K562 (cell line): ENCODE results near the gene GIPC3. TPM values are rescaled to one million over a fixed set of nuclear protein-coding genes. Genes with fewer than 3 reads are reported as not detected.

Source experiments
- ATAC-seq: fragments of 200-7000 bp; cut with Tn5 transposase; 3 replicates; pipeline ENCODE4 v1.9.1; 2020; ENCODE audit warnings: moderate library complexity
- BruUV-seq: library from RNA; stranded (reverse); fragments of 400-500 nt; replicated peaks from 2 replicates; lab custom pipeline; 2021; lab: Mats Ljungman, UMichigan
- CTCF ChIA-PET: fragments of 300-600 bp; formaldehyde crosslinking; extraction: SDS; loops from one replicate; lab custom pipeline; 2021; ENCODE audit warnings: low intra/inter-chr PET ratio; lab: Yijun Ruan, JAX
- POLR2A ChIA-PET: fragments of 300-600, 350-650 bp; sonication (Branson Sonifier 250); formaldehyde crosslinking; extraction: SDS; loops from one replicate; lab custom pipeline; 2021; ENCODE audit warnings: antibody characterized with exemption, inconsistent platforms; lab: Yijun Ruan, JAX
- DNase-seq, 4 experiments: peaks; one replicate each; pipeline versions ENCODE4 v3.0.0 to v3.0.0-alpha.2; 2011 to 2018; ENCODE audit warnings: low spot score in 3 of 4, mixed read lengths in 3 of 4; ENCODE audit errors: extremely low read depth in 1 of 4
- FAIRE-seq: peaks from 2 replicates; lab custom pipeline; 2011; peaks lifted over from hg19 to GRCh38; lab: Jason Lieb, UNC
- H2AFZ ChIP-seq: 2 replicates; pipeline ENCODE4 v1.6.0; 2011; ENCODE audit warnings: low read depth, low read length, control low read depth, inconsistent platforms
- H3K27ac ChIP-seq: fragments of 200-600 bp; 3 replicates; pipeline ENCODE4 v1.8.0; 2011; ENCODE audit warnings: low read depth, mild to moderate bottlenecking, control low read depth, inconsistent platforms, low read length, moderate library complexity, mixed read lengths; ENCODE audit errors: extremely low read depth
- H3K27me3 ChIP-seq, 2 experiments: fragments of 300-600 bp in 1 of 2; 2 replicates in 1 of 2; 3 replicates in 1 of 2; pipeline versions ENCODE4 v1.6.0 to v1.8.0; 2011; ENCODE audit warnings: inconsistent platforms in 2 of 2, low read length in 2 of 2, mild to moderate bottlenecking in 1 of 2, mixed read lengths in 1 of 2, moderate library complexity in 1 of 2; ENCODE audit not compliant: control insufficient read depth in 2 of 2, insufficient read depth in 2 of 2
- H3K36me3 ChIP-seq: fragments of 300-600 bp; 3 replicates; pipeline ENCODE4 v1.8.0; 2011; ENCODE audit warnings: mild to moderate bottlenecking, low read length, inconsistent platforms; ENCODE audit not compliant: control insufficient read depth, insufficient read depth
- H3K4me1 ChIP-seq, 2 experiments: fragments of 200-600 bp in 1 of 2; replicated peaks in 1 of 2; 2 replicates in 1 of 2; 3 replicates in 1 of 2; pipeline versions ENCODE4 v1.5.1 to v1.8.0; 2011; ENCODE audit warnings: inconsistent platforms in 2 of 2, low read length in 2 of 2, mild to moderate bottlenecking in 1 of 2, mixed read lengths in 1 of 2, moderate library complexity in 1 of 2; ENCODE audit not compliant: control insufficient read depth in 2 of 2, insufficient read depth in 2 of 2
- H3K4me2 ChIP-seq: 2 replicates; pipeline ENCODE4 v1.6.1; 2011; ENCODE audit warnings: low read length, control low read depth, inconsistent platforms, mixed read lengths; ENCODE audit not compliant: insufficient read depth
- H3K4me3 ChIP-seq: fragments of 200-600 bp; sonication (generic), shearing (Covaris generic); 2 replicates; pipeline ENCODE4 v1.5.1; 2016; ENCODE audit warnings: control low read depth, inconsistent platforms
- H3K79me2 ChIP-seq: fragments of 200-600 bp; 3 replicates; pipeline ENCODE4 v1.8.0; 2011; ENCODE audit warnings: low read length, inconsistent platforms; ENCODE audit not compliant: control insufficient read depth, insufficient read depth
- H3K9ac ChIP-seq, 2 experiments: 2 replicates each; pipeline versions ENCODE4 v1.6.0 to v1.6.1; 2011; ENCODE audit warnings: low read depth in 2 of 2, low read length in 2 of 2, control low read depth in 1 of 2, inconsistent platforms in 1 of 2, mild to moderate bottlenecking in 1 of 2, mixed read lengths in 1 of 2; ENCODE audit not compliant: insufficient read depth in 1 of 2
- H3K9me1 ChIP-seq: one replicate; pipeline ENCODE4 v1.6.0; 2011; ENCODE audit warnings: inconsistent platforms, mild to moderate bottlenecking, low read length, moderate library complexity; ENCODE audit not compliant: control insufficient read depth, insufficient read depth
- H3K9me3 ChIP-seq: replicated peaks from 2 replicates; pipeline ENCODE4 v1.5.1; 2011; ENCODE audit warnings: low read depth, low read length, inconsistent platforms; ENCODE audit not compliant: control insufficient read depth, insufficient read depth
- H4K20me1 ChIP-seq: replicated peaks from 2 replicates; pipeline ENCODE4 v1.6.1; 2011; ENCODE audit warnings: low read length, inconsistent platforms, mixed read lengths; ENCODE audit not compliant: control insufficient read depth, insufficient read depth
- ARID2 ChIP-seq: fragments of 450-650 bp; IDR thresholded peaks from 2 replicates; pipeline ENCODE4 v1.6.1; 2017; ENCODE audit warnings: antibody characterized with exemption, mild to moderate bottlenecking
- CREB1 ChIP-seq, 2 experiments: sonication (generic) in 1 of 2; formaldehyde crosslinking in 1 of 2; IDR thresholded peaks; 2 replicates each; pipeline versions ENCODE4 v1.6.1 to v1.8.0; 2012 to 2022; ENCODE audit warnings: inconsistent platforms in 1 of 2, mild to moderate bottlenecking in 1 of 2, missing genetic modification reagents in 1 of 2, moderate library complexity in 1 of 2
- FOXO4 ChIP-seq: fragments of 450-650 bp; formaldehyde crosslinking; IDR thresholded peaks from 2 replicates; pipeline ENCODE4 v1.4.0; 2020; ENCODE audit warnings: mild to moderate bottlenecking, moderate library complexity
- HIVEP1 ChIP-seq: fragments of 250-450 bp; sonication (Bioruptor Pico); IDR thresholded peaks from 2 replicates; pipeline ENCODE4 v1.4.0; 2020; ENCODE audit warnings: mild to moderate bottlenecking
- JUNB ChIP-seq: fragments of 450-650 bp; formaldehyde crosslinking; conservative IDR thresholded peaks from 2 replicates; pipeline ENCODE4 v1.4.0; 2020; ENCODE audit warnings: mild to moderate bottlenecking
- MECOM ChIP-seq: fragments of 250-450 bp; sonication (Bioruptor Pico); IDR thresholded peaks from 2 replicates; pipeline ENCODE4 v1.8.0; 2022; ENCODE audit warnings: inconsistent platforms
- NCOA6 ChIP-seq: fragments of 450-650 bp; IDR thresholded peaks from 2 replicates; pipeline ENCODE4 v1.6.1; 2017; ENCODE audit warnings: mild to moderate bottlenecking
- NEUROD1 ChIP-seq: fragments of 150-350 bp; IDR thresholded peaks from 2 replicates; pipeline ENCODE4 v1.6.1; 2014; ENCODE audit warnings: borderline replicate concordance, low read length, low read depth; ENCODE audit not compliant: partially characterized antibody
- RBM22 ChIP-seq: fragments of 200-400 bp; formaldehyde crosslinking; IDR thresholded peaks from 2 replicates; pipeline ENCODE4 v1.6.1; 2018; ENCODE audit warnings: low read length, low read depth; ENCODE audit not compliant: poor library complexity, severe bottlenecking
- STAT6 ChIP-seq: sonication (generic); formaldehyde crosslinking; IDR thresholded peaks from 2 replicates; pipeline ENCODE4 v1.8.1; 2023; ENCODE audit warnings: mild to moderate bottlenecking, missing genetic modification reagents
- TAF15 ChIP-seq: fragments of 200-400 bp; formaldehyde crosslinking; IDR thresholded peaks from 2 replicates; pipeline ENCODE4 v1.6.1; 2017; ENCODE audit warnings: mild to moderate bottlenecking, low read depth, low read length, moderate library complexity
- TAF9B ChIP-seq: fragments of 450-650 bp; IDR thresholded peaks from 2 replicates; pipeline ENCODE4 v1.6.1; 2018; ENCODE audit warnings: mild to moderate bottlenecking; ENCODE audit not compliant: partially characterized antibody
- TBP ChIP-seq: optimal IDR thresholded peaks from 2 replicates; pipeline ENCODE3; 2011; ENCODE audit warnings: low read depth, low read length, improper control_type of control experiment
- ZBTB1 ChIP-seq: sonication (generic); formaldehyde crosslinking; IDR thresholded peaks from 2 replicates; pipeline ENCODE4 v1.8.1; 2023; ENCODE audit warnings: missing genetic modification reagents, low read depth, mild to moderate bottlenecking, borderline replicate concordance
- ZBTB7A ChIP-seq: IDR thresholded peaks from 2 replicates; pipeline ENCODE4 v1.6.1; 2011; ENCODE audit warnings: low read depth, mild to moderate bottlenecking, low read length, moderate library complexity, borderline replicate concordance; ENCODE audit not compliant: control insufficient read depth
- ZC3H4 ChIP-seq: sonication (generic); formaldehyde crosslinking; IDR thresholded peaks from 2 replicates; pipeline ENCODE4 v1.9.0; 2021; ENCODE audit warnings: missing genetic modification reagents, borderline replicate concordance
- ZC3H8 ChIP-seq: fragments of 450-650 bp; IDR thresholded peaks from 2 replicates; pipeline ENCODE4 v1.6.1; 2017
- ZNF143 ChIP-seq: sonication (generic); formaldehyde crosslinking; IDR thresholded peaks from 2 replicates; pipeline ENCODE4 v1.9.0; 2022; ENCODE audit warnings: mild to moderate bottlenecking, missing genetic modification reagents
- ZNF3 ChIP-seq: fragments of 250-450 bp; sonication (Bioruptor Pico); IDR thresholded peaks from 2 replicates; pipeline ENCODE4 v1.5.0; 2021; ENCODE audit warnings: mild to moderate bottlenecking, moderate library complexity
- WGBS: fragments of 100-300 bp; shearing (Covaris generic); methylation state at CpG from one replicate; pipeline ENCODE4 v1.1.6; 2016; ENCODE audit warnings: low coverage, mixed read lengths; ENCODE audit not compliant: insufficient coverage; ENCODE audit errors: missing lambda C conversion rate; 5-methylcytosine and 5-hydroxymethylcytosine counted together
- in situ Hi-C: fragments of 300-500 bp; cut with MboI; formaldehyde crosslinking; loops from 4 replicates; pipeline ENCODE4 v1.15.0; 2018; ENCODE audit warnings: inconsistent platforms, mixed read lengths
- intact Hi-C: fragments of 100-400 bp; cut with micrococcal nuclease; formaldehyde crosslinking; loops from 2 replicates; pipeline ENCODE4 v1.14.2; 2022
- polyA plus RNA-seq, 8 experiments: library from polyadenylated mRNA; depleted of rRNA in 4 of 8; stranded (reverse) in 5 of 8; unstranded in 3 of 8; fragments of >200 nt; fragmentation: Nextera tagmentation in 2 of 8; fragmentation: Illumina TruSeq in 1 of 8; extraction: Ambion mirVana in 2 of 8; extraction: Trizol in 1 of 8; gene quantifications; 2 replicates each; pipeline versions ENCODE4 v1.2.1 to v1.2.3, GENCODE V29; 2011 to 2014; ENCODE audit warnings: inconsistent platforms in 1 of 8, missing spikeins in 1 of 8
- total RNA-seq, 7 experiments: library from RNA; depleted of rRNA in 6 of 7; stranded (reverse); fragments of >200 nt in 6 of 7; fragmentation: Illumina TruSeq in 2 of 7; extraction: Trizol in 2 of 7; gene quantifications; 2 replicates each; pipeline versions ENCODE4 v1.2.1 to v1.2.3, GENCODE V29; 2011 to 2021; ENCODE audit warnings: low replicate concordance in 1 of 7

GIPC3 gene
- total and polyA plus RNA-seq, 9 of the 15 experiments (the other 6 are each of a cell fraction or from before 2014, with no cell fraction given), result 0.03 to 3.6 (median 1.5) TPM; not detected in 1

- ATAC-seq, result no peak
- TF ChIP-seq ARID2 (no peak), MECOM (no peak), TAF15 (no peak), ZNF143 (no peak), STAT6 (CRISPR knock-in tag) (no peak), RBM22 (no peak), CREB1 (IDR thresholded peaks at IDR 0.05) (no peak), CREB1 (CRISPR knock-in tag; IDR thresholded peaks at IDR 0.05) (no peak), NCOA6 (no peak), ZBTB1 (no peak), ZC3H8 (no peak), ZNF3 (CRISPR knock-in tag) (no peak), NEUROD1 (no peak), ZC3H4 (CRISPR knock-in tag) (no peak), JUNB (CRISPR knock-in tag) (no peak), ZBTB7A (no peak), FOXO4 (CRISPR knock-in tag) (no peak), TBP (no peak), HIVEP1 (CRISPR knock-in tag) (no peak), TAF9B (no peak)
- TF ChIP-seq, all 486 proteins: peak for 0
- peaks cover 2% of the 10 kb centered on the region for H3K9me1 ChIP-seq
- no peak overlapping the region for H3K27ac ChIP-seq
- H3K4me2 ChIP-seq, result no peak overlapping the region
- no peaks in the 10 kb centered on the region for H4K20me1 ChIP-seq
- intact Hi-C loops (loop anchor here (10.0 kb wide), 1 partner anchor 56 kb away; no protein-coding TSS in a partner anchor), in situ Hi-C loops (no loop called here)
- 88% methylated on average over 12 of the region's 12 CpGs for whole genome bisulfite sequencing
- no peak overlapping the region for H3K4me3 ChIP-seq
- H3K79me2 ChIP-seq, result peaks cover 24% of the 10 kb centered on the region
- BruUV-seq, result no TSS peak
- H3K27me3 ChIP-seq, result no peaks in the 10 kb centered on the region
- CTCF ChIA-PET, result no interaction called here
- H2AFZ ChIP-seq, result no peak overlapping the region
- no peak overlapping the region for H3K9ac ChIP-seq
- POLR2A ChIA-PET, result interaction anchor here (1.7 kb wide), 1 partner anchor 9 kb away, joined by 4 read pairs; no protein-coding TSS in a partner anchor
- H3K36me3 ChIP-seq, result peaks cover 24% of the 10 kb centered on the region; the same call in 1 of the 3 replicates
- DNase-seq (no peak), FAIRE-seq (no peak)
- no peaks in the 10 kb centered on the region for H3K9me3 ChIP-seq
- peaks cover 9 to 41% of the 10 kb centered on the region in 2 experiments for H3K4me1 ChIP-seq
Measured at GRCh38 chr19:3601021-3601420, 15.7 kb downstream of the GIPC3 start.
